ENCODE data around the gene CBY3.

- TF ChIP-seq, protein P1, sequence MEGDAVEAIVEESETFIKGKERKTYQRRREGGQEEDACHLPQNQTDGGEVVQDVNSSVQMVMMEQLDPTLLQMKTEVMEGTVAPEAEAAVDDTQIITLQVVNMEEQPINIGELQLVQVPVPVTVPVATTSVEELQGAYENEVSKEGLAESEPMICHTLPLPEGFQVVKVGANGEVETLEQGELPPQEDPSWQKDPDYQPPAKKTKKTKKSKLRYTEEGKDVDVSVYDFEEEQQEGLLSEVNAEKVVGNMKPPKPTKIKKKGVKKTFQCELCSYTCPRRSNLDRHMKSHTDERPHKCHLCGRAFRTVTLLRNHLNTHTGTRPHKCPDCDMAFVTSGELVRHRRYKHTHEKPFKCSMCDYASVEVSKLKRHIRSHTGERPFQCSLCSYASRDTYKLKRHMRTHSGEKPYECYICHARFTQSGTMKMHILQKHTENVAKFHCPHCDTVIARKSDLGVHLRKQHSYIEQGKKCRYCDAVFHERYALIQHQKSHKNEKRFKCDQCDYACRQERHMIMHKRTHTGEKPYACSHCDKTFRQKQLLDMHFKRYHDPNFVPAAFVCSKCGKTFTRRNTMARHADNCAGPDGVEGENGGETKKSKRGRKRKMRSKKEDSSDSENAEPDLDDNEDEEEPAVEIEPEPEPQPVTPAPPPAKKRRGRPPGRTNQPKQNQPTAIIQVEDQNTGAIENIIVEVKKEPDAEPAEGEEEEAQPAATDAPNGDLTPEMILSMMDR (IDR thresholded peaks at IDR 0.05 in 2 of 3, conservative IDR thresholded peaks at IDR 0.05 in 1 of 3; ENCODE audit: borderline replicate concordance in 1 of 3, insufficient read depth in 1 of 3, low read depth in 2 of 3, low read length in 2 of 3) = no peak
- TF ChIP-seq ATF3 (IDR thresholded peaks at IDR 0.05) (no peak), TCF7L2 (IDR thresholded peaks at IDR 0.05; ENCODE audit: borderline replicate concordance, extremely low read depth, insufficient read depth, insufficient read length) (no peak), REST (IDR thresholded peaks at IDR 0.05; ENCODE audit: low read depth) (no peak), EZH2 (IDR thresholded peaks at IDR 0.05) (no peak), SP1 (IDR thresholded peaks at IDR 0.05; ENCODE audit: low read depth) (no peak), POLR2A (IDR thresholded peaks at IDR 0.05; ENCODE audit: borderline replicate concordance, extremely low read depth, insufficient read depth, insufficient read length) (no peak), SRF (IDR thresholded peaks at IDR 0.05; ENCODE audit: low read depth) (no peak)
- TF ChIP-seq, protein P2, sequence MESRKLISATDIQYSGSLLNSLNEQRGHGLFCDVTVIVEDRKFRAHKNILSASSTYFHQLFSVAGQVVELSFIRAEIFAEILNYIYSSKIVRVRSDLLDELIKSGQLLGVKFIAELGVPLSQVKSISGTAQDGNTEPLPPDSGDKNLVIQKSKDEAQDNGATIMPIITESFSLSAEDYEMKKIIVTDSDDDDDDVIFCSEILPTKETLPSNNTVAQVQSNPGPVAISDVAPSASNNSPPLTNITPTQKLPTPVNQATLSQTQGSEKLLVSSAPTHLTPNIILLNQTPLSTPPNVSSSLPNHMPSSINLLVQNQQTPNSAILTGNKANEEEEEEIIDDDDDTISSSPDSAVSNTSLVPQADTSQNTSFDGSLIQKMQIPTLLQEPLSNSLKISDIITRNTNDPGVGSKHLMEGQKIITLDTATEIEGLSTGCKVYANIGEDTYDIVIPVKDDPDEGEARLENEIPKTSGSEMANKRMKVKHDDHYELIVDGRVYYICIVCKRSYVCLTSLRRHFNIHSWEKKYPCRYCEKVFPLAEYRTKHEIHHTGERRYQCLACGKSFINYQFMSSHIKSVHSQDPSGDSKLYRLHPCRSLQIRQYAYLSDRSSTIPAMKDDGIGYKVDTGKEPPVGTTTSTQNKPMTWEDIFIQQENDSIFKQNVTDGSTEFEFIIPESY (IDR thresholded peaks at IDR 0.05; ENCODE audit: extremely low read depth, insufficient replicate concordance, low read length) = no peak
- TF ChIP-seq, protein P3, sequence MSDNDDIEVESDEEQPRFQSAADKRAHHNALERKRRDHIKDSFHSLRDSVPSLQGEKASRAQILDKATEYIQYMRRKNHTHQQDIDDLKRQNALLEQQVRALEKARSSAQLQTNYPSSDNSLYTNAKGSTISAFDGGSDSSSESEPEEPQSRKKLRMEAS (IDR thresholded peaks at IDR 0.05) = no peak
Observed at GRCh38 chr5:179727106-179727505, 46.3 kb upstream of the CBY3 start.

Measured in HCT116 (cell line).